Activated B cell treated with CpG ODN at 0.5 μM for 24 hours (primary cell): Measurements from ENCODE around the gene AJAP1. TPM values are rescaled to one million over a fixed set of nuclear protein-coding genes. Genes with fewer than 3 reads are reported as not detected.

Experiments used
- ATAC-seq: fragments of 200-7000 bp; cut with Tn5 transposase; one replicate; pipeline ENCODE4 v1.10.0; 2021; ENCODE audit warnings: low read depth, mild to moderate bottlenecking, moderate library complexity
- CTCF ChIA-PET: fragments of 350-600 bp; sonication (Branson Sonifier 250); formaldehyde crosslinking; loops from one replicate; lab custom pipeline; 2021; ENCODE audit warnings: antibody characterized with exemption; lab: Charles Lee
- POLR2A ChIA-PET: fragments of 350-600 bp; sonication (Branson Sonifier 250); formaldehyde crosslinking; loops from one replicate; lab custom pipeline; 2021; ENCODE audit warnings: antibody characterized with exemption; lab: Charles Lee
- DNase-seq: peaks from one replicate; pipeline ENCODE4 v3.0.0; 2022
- H3K27ac Mint-ChIP-seq: one replicate; pipeline ENCODE4 v1.8.0; 2020; ENCODE audit warnings: mixed read lengths
- H3K27me3 Mint-ChIP-seq: one replicate; pipeline ENCODE4 v1.8.0; 2021; ENCODE audit warnings: mixed read lengths
- H3K36me3 Mint-ChIP-seq: one replicate; pipeline ENCODE4 v1.8.0; 2021; ENCODE audit warnings: low read depth, mixed read lengths
- H3K4me1 Mint-ChIP-seq: one replicate; pipeline ENCODE4 v1.8.0; 2021; ENCODE audit warnings: mixed read lengths
- H3K4me3 Mint-ChIP-seq: one replicate; pipeline ENCODE4 v1.8.0; 2020; ENCODE audit warnings: mild to moderate bottlenecking, mixed read lengths
- H3K9me3 Mint-ChIP-seq: one replicate; pipeline ENCODE4 v1.8.0; 2020; ENCODE audit warnings: mixed read lengths
- CTCF ChIP-seq: fragments of 200-600 bp; IDR thresholded peaks from one replicate; pipeline ENCODE4 v1.8.0; 2022; ENCODE audit warnings: antibody characterized with exemption, mild to moderate bottlenecking
- intact Hi-C: fragments of 100-400 bp; cut with micrococcal nuclease; formaldehyde crosslinking; loops from one replicate; pipeline ENCODE4 v1.15.1; 2024
- total RNA-seq: library from RNA; stranded (reverse); gene quantifications from 2 replicates; pipeline ENCODE4 v1.2.3, GENCODE V29; 2022

Gene AJAP1
- total RNA-seq, 1 donor from 2014 or later = not detected

GRCh38 chr1:4613606-4614370 is 40.6 kb upstream of the AJAP1 start:
- ATAC-seq = no peak
- TF ChIP-seq CTCF = no peak
- POLR2A ChIA-PET = no interaction called here
- Mint-ChIP-seq H3K27me3 (no peaks in the 10 kb centered on the region), H3K9me3 (peaks cover 9% of the 10 kb centered on the region), H3K4me1 (no peaks in the 10 kb centered on the region), H3K4me3 (no peak overlapping the region), H3K27ac (no peak overlapping the region), H3K36me3 (no peaks in the 10 kb centered on the region)
- CTCF ChIA-PET = no interaction called here
- intact Hi-C loops = no loop called here
- no peak for DNase-seq

- intact Hi-C loops = no loop called here
- H3K4me1 Mint-ChIP-seq = no peaks in the 10 kb centered on the region
- no peak for ATAC-seq
- no peak overlapping the region for H3K4me3 Mint-ChIP-seq
- H3K9me3 Mint-ChIP-seq = peaks cover 7% of the 10 kb centered on the region
- ChIA-PET CTCF (no interaction called here), POLR2A (no interaction called here)
- H3K27ac Mint-ChIP-seq = no peak overlapping the region
- no peak for DNase-seq
- no peaks in the 10 kb centered on the region for H3K27me3 Mint-ChIP-seq
- H3K36me3 Mint-ChIP-seq = no peaks in the 10 kb centered on the region
- no peak for TF ChIP-seq CTCF
Observed at GRCh38 chr1:4614371-4615137, 39.9 kb upstream of the AJAP1 start.

GRCh38 chr1:4615138-4615470 is 39.3 kb upstream of the AJAP1 start:
- TF ChIP-seq CTCF = no peak
- Mint-ChIP-seq H3K9me3 (peaks cover 7% of the 10 kb centered on the region), H3K36me3 (no peaks in the 10 kb centered on the region), H3K27ac (no peak overlapping the region), H3K4me1 (no peaks in the 10 kb centered on the region), H3K4me3 (no peak overlapping the region), H3K27me3 (no peaks in the 10 kb centered on the region)
- CTCF ChIA-PET = no interaction called here
- ATAC-seq (no peak), DNase-seq (no peak)
- POLR2A ChIA-PET = no interaction called here
- intact Hi-C loops = no loop called here

GRCh38 chr1:4615501-4615900 is 38.9 kb upstream of the AJAP1 start:
- ChIA-PET POLR2A (no interaction called here), CTCF (no interaction called here)
- H3K27ac Mint-ChIP-seq = no peak overlapping the region
- no peaks in the 10 kb centered on the region for H3K4me1 Mint-ChIP-seq
- no peaks in the 10 kb centered on the region for H3K36me3 Mint-ChIP-seq
- intact Hi-C loops = no loop called here
- no peaks in the 10 kb centered on the region for H3K27me3 Mint-ChIP-seq
- no peak for DNase-seq
- H3K4me3 Mint-ChIP-seq = no peak overlapping the region
- H3K9me3 Mint-ChIP-seq = peaks cover 6% of the 10 kb centered on the region
- TF ChIP-seq CTCF = no peak
- ATAC-seq = no peak

- no peak overlapping the region for H3K4me3 Mint-ChIP-seq
- ChIA-PET CTCF (no interaction called here), POLR2A (no interaction called here)
- no peak for DNase-seq
- no peaks in the 10 kb centered on the region for H3K9me3 Mint-ChIP-seq
- ATAC-seq = no peak
- intact Hi-C loops = no loop called here
- H3K36me3 Mint-ChIP-seq = no peaks in the 10 kb centered on the region
- H3K4me1 Mint-ChIP-seq = no peaks in the 10 kb centered on the region
- H3K27ac Mint-ChIP-seq = no peak overlapping the region
- TF ChIP-seq CTCF = no peak
- no peaks in the 10 kb centered on the region for H3K27me3 Mint-ChIP-seq
Observed at GRCh38 chr1:4616831-4617465, 37.5 kb upstream of the AJAP1 start.
